MG63 (cell line): ENCODE results near the gene WNT10A. TPM values are rescaled to one million over a fixed set of nuclear protein-coding genes. Genes with fewer than 3 reads are reported as not detected.
"Not testable (repeated sequence)": the region's sequence is repeated elsewhere in the genome, so short reads cannot be mapped to it uniquely, and the experiment has no call there.

Source experiments
- DNase-seq: peaks from one replicate; pipeline ENCODE4 v3.0.0-alpha.2; 2020
- H3K27me3 ChIP-seq: fragments of 250-450 bp; sonication (Bioruptor Pico); 2 replicates; pipeline ENCODE4 v1.5.1; 2020; ENCODE audit warnings: mild to moderate bottlenecking, moderate library complexity
- H3K36me3 ChIP-seq: fragments of 250-450 bp; sonication (Bioruptor Pico); 2 replicates; pipeline ENCODE4 v1.5.1; 2020; ENCODE audit warnings: mild to moderate bottlenecking, moderate library complexity
- H3K4me3 ChIP-seq: fragments of 250-450 bp; sonication (Bioruptor Pico); 2 replicates; pipeline ENCODE4 v1.5.1; 2020; ENCODE audit warnings: mild to moderate bottlenecking, moderate library complexity
- H3K9me3 ChIP-seq: fragments of 250-450 bp; sonication (Bioruptor Pico); 2 replicates; pipeline ENCODE4 v1.5.1; 2020; ENCODE audit warnings: mild to moderate bottlenecking, moderate library complexity
- total RNA-seq: library from RNA; depleted of rRNA; stranded (reverse); fragments of >200 nt; shearing (Covaris generic); gene quantifications from 2 replicates; pipeline ENCODE4 v1.2.3, GENCODE V29; 2014; ENCODE audit warnings: low replicate concordance

Gene WNT10A
- total RNA-seq, 1 experiment from 2014 or later, result not detected

DNA sequence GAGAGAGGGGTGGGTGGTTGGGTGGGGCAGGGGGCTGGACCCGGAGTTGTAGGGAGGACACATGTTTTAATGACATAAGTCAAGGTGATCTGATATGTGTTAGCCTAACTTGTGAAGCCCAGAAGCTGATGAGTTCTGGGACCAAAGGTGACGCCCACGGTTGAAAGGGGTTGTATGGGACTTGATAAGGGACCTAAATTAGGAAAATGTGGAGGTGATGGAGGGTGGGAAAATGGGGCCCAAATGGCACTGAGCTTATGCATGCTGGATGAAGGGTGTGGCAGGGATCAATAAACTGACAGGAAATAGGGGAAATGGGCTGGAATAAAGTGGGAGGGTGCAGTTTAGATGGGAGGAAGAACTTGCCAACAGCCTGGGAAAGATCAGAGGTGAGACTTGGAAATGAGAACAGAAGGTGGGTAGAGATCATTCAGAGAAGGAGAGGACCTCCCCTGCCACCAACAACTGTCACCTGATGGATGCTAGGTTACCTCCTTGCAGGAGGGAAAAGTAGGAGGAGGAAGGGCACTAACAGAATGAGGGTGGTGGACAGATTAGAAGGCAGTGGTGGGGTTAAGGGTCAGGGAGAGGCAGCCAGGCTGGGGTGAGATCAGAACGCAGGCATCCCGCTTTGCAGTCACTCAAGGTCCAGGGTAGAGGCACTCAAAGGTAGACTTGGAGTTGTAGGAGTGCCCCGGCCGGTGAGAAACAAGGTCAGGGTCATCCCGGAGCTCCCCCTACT, 15.3 kb downstream of the WNT10A start:
- DNase-seq, result no peak
- H3K4me3 ChIP-seq, result no peak overlapping the region
- no peaks in the 10 kb centered on the region for H3K36me3 ChIP-seq
- peaks cover 11% of the 10 kb centered on the region for H3K27me3 ChIP-seq
- no peaks in the 10 kb centered on the region for H3K9me3 ChIP-seq

DNA sequence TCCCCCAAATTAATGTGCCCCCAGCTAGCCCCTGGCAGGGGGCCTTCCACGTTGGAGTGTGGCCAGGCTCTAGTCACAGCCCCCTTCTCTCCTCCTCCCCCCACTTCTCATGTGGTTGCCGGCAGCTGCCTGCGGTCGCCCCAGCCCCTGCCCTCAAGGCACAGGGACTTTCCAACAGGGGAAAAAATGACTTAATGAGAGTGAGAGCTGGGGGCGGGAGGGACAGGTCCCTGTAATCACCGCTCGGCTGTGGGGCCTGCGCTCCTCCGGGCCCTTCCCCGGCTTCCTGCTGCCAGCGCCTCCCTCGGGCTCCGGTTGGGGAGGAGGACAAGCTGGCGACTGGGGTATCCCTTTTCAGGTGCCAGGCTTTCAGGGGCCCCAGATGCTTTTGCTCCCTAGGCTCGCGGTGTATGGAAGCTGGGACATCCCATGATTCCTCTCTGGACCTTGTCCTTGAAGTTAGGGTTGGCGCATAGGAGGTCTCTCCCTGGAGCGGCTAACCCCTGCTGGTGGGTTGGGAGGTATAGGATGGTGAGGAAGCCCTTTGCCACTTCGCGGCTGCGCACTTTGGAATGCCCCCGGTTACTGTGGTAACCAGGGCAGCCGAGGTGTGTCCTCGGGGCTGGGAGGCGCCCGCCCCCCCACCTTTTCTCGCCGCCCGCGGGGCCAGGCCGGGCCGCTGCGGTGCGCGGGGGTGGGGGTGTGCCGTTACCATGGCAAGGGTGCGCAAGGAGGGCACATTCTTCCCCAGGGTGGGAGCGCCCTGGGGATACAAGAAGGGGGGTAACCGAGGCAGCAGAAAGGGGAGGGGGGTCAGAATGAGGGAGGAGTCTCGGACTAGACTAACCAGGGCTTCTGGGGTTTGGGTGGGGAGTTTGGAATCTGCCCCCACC, 16.1 kb downstream of the WNT10A start:
- Histone ChIP-seq H3K4me3 (no peak overlapping the region), H3K27me3 (peaks cover 11% of the 10 kb centered on the region), H3K9me3 (no peaks in the 10 kb centered on the region), H3K36me3 (no peaks in the 10 kb centered on the region)
- no peak for DNase-seq

DNA sequence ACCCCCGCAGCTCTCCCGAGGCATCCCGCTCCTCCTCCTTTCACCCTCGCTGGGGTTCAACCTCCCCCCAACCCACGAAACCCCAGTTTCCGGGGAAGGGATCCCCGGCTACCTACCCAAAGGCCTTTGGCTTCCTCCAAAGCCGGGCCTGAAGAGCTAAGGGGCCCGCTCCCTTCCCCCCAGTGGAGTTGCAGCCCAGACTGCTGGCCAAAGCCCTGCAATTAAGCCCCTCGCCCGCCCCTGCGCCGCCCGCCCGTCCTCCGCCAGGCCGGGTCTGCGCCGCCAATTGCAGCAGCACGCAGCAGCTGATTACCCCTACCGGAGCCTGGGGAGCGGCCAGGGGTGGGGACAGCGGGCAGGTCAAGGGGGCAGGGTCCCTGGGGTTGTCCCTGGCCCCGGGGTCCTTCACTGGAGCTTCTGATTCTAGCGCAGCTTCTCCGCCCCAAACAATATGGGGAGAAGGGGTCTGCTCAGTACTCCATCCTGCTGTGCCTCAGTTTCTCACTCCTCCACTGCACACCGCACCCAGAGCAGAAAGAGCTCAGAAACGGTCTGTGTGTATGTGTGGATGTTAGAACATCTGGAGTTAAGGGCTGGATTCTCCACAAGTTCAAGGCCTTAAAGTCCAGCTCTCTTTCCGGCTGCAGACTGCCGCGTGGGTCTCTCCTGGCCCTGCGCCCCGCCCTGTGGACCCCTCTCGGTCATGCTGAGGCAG, 16.9 kb downstream of the WNT10A start:
- Histone ChIP-seq H3K9me3 (no peaks in the 10 kb centered on the region), H3K4me3 (no peak overlapping the region), H3K36me3 (no peaks in the 10 kb centered on the region), H3K27me3 (peaks cover 11% of the 10 kb centered on the region)
- DNase-seq, result no peak

DNA sequence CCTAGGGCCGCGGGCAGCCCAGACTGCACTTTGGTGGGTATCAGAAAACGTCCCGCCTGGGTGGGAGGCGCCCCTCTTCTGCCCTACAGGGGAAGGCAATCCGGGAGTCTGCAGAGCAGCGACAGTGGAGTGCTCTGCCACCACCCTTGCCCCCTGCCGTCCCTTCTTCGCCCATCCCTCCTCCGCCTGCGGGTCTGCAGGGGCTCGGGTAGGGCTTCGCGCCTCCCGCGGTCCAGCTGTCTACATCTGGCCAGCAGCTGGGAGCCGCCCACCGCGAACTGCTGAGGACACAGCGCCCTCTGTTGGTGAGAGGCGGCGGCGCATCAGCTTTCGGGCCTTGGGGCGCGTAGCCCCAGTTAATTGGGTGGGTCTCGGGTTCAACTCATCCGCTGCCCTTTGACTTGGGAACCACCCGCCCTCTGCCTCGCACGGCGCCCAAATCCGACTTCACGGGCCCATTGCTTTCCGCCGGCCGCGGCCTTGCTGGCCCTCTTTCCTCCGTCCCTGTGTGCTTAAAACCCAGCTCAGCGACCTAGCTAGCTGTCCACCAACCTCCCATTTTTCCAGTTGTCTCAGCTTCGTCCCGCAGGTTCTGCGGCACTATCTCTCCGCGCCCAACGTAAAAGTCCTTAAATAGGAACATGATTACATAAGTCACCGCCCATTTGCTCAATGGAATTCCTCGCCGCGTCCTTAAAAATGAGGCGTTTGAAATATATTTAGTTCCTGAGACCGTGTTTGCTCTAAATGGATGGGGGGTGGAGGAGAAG, 17.6 kb downstream of the WNT10A start:
- Histone ChIP-seq H3K9me3 (no peaks in the 10 kb centered on the region), H3K4me3 (no peak overlapping the region), H3K36me3 (no peaks in the 10 kb centered on the region), H3K27me3 (peaks cover 11% of the 10 kb centered on the region)
- peak; percentile 58 for DNase-seq

DNA sequence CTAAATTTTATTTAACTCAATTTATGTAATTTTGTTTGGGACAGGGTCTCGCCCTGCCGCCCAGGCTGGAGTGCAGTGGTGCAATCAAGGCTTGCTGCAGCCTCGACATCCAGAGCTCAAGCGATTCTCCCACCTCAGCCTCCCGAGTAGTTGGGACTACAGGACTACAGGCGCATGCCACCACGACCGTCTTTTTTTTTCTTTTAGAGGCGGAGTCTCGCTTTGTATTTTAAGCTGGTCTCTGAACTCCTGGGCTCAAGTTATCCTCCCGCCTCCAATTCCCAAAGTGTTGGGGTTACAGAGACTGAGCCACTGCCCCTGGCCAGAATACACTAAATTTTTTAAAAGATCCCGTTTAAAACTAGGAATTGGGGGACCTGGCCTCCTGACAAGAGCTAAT, 18.5 kb downstream of the WNT10A start:
- DNase-seq, result no peak
- H3K36me3 ChIP-seq, result no peaks in the 10 kb centered on the region
- H3K4me3 ChIP-seq, result no peak overlapping the region
- no peaks in the 10 kb centered on the region for H3K9me3 ChIP-seq
- peaks cover 11% of the 10 kb centered on the region for H3K27me3 ChIP-seq

DNA sequence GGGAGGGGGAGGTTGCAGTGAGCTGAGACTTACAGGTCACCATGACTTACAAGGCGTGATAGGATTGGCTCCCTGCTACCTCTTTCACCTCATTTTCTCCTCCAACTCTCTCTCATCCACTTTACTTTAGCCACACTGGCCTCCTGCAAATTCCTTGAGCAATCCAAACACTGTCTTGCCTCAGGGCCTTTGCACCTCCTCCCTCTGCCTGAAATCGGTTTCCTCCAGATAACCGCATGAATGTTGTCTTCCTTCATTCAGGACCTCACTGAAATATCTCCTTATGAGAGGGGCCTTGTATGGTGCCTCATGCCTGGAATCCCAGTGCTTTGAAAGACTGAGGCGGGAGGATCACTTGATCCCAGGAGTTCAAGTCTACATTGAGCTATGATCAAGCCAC, 21.8 kb downstream of the WNT10A start:
- Histone ChIP-seq H3K4me3 (no peak overlapping the region), H3K9me3 (no peaks in the 10 kb centered on the region), H3K27me3 (peaks cover 11% of the 10 kb centered on the region), H3K36me3 (no peaks in the 10 kb centered on the region)
- DNase-seq, result no peak

DNA sequence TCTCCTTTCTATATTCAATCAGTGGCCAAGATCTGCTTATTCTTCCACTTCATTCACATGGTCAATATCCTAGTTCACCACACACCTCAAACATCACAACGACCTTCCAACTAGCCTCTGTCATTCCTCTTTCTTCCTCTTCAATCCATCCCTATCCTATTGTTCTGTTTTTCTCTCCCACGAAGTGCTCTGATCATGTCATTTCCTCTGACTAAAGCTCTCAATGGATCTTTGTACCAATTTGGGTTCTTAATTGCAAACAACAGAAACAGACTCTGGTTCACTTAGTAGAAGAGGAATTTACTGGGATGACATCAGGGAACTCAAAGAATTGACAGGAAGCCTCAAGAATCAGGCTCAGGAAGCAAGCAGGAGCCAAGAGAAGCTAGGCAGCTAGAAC, 23.5 kb downstream of the WNT10A start:
- DNase-seq, result no peak
- no peak overlapping the region for H3K4me3 ChIP-seq
- H3K9me3 ChIP-seq, result no peaks in the 10 kb centered on the region
- H3K27me3 ChIP-seq, result no peaks in the 10 kb centered on the region
- H3K36me3 ChIP-seq, result no peaks in the 10 kb centered on the region

DNA sequence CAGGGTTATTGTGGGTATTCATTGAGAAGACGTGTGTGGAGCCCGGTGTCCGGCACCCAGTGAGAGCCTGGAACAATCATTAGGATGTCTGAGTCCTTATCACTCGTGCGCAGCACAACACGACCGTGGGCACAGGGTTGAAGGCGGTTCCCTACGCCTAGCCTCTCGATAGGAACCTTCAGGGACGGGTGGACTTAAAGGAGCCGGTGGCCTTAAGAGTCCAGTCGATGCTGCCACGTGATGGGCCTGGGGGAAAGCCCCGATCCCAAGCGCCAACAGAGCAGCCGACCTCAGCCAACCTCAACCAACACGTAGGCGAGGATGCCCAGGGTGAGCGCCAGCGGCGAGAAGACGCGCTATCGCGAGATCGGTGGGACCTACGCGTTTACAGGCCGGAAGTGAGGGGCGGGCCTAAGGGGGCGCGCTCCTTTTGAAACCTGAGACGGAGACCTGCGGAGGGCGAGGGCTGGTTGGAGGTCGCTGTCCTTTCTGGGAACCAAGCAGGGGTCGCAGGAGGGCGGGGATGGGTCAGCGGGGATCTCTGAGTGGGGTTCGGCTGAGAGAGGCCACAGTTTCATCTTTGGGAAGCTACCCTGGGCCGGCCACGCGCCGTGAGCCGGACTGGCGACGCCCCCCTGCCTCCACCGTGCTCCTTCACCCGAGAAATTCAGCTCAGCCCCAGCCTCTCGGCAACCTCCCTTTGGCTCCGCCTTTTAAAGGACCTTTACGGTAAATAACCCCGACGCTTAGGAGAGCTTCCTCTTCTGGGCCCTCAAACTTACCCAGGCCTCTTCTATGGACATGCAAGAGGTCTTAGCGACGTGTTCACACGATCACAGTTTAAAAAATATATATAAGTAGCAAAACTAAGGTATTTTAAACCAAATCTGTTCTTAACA, 28.3 kb downstream of the WNT10A start:
- Histone ChIP-seq H3K4me3 (peak overlapping the region; percentile 44), H3K27me3 (no peaks in the 10 kb centered on the region), H3K9me3 (no peaks in the 10 kb centered on the region), H3K36me3 (no peaks in the 10 kb centered on the region)
- DNase-seq, result peak; percentile 59

DNA sequence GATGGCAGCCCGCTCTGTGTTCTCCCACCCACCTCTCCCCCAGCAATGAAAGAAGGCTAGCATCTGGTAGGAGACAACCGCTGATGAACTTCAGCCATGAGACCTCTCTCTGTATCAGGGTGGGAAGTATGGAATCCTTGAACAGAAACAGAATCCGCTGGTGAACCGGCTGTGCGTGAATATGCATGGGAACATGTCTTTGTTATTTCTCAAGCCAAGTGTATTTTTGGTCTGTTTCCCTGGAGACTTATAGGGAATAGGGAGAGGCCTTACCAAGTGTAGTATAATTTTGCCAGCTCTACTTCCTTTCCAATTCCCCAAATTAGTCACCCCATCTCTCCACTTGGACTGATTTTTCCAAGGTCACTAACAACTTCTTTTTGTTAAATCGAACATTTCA, 30.1 kb downstream of the WNT10A start:
- no peaks in the 10 kb centered on the region for H3K27me3 ChIP-seq
- no peak for DNase-seq
- no peaks in the 10 kb centered on the region for H3K9me3 ChIP-seq
- H3K4me3 ChIP-seq, result no peak overlapping the region
- H3K36me3 ChIP-seq, result no peaks in the 10 kb centered on the region

DNA sequence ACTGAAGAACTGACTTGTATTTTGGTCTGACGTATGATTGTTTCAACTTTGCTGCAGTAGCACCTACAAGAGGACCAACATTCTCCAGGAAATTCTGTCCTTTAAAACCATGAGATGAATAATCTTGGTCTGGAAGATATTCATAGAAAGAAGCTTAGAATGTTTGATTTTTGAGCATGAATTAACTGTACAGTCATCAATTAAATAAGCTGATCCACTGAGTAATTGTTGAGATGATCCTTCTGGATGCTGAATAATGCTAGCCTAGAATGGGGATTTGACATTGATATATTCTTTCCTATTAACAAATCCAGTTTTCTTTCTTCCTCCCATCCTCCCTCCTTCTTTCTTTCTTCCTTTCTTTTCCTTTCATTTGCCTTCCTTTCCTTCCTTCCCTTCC, 39.9 kb downstream of the WNT10A start:
- no peaks in the 10 kb centered on the region for H3K9me3 ChIP-seq
- peaks cover 10% of the 10 kb centered on the region for H3K27me3 ChIP-seq
- no peak for DNase-seq
- H3K36me3 ChIP-seq, result no peaks in the 10 kb centered on the region
- H3K4me3 ChIP-seq, result no peak overlapping the region

DNA sequence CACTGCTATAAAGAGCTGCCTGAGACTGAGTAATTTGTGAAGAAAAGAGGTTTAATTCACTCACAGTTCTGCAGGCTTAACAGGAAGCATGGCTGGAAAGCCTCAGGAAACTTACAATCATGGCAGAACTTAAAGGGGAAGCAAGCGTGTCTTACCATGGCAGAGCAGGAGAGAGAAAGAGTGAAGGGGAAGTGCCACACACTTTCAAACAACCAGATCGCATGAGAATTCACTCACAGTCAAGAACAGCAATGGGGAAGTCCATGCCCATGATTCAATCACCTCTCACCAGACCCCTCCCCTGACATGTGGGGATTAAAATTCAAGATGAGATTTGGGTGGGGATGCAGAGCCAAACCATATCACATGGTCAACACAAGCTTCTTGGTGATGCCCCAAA, 44.1 kb downstream of the WNT10A start:
- Histone ChIP-seq H3K9me3 (no peaks in the 10 kb centered on the region), H3K36me3 (no peaks in the 10 kb centered on the region), H3K4me3 (no peak overlapping the region), H3K27me3 (peaks cover 5% of the 10 kb centered on the region)
- DNase-seq, result no peak

DNA sequence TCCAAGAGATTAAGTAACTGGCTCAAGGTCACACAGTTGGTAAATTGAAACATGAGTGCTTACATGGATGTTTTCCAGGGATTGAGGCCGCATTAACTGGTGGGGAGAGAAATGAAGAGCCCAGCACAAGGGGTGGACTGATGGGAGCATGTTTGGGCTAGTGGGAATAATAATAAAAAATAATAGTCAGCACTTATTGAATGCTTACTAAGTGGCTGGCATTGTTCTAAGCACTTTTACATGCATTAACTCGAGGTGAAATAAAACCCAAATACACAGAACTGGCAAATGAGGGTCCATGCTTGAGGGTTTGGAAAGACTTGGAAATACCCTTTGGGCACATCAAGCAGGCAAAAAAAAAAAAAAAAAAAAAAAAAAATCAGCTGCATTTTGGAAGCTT, 44.8 kb downstream of the WNT10A start:
- no peaks in the 10 kb centered on the region for H3K36me3 ChIP-seq
- no peaks in the 10 kb centered on the region for H3K9me3 ChIP-seq
- peaks cover 5% of the 10 kb centered on the region; the same call in 1 of the 2 replicates for H3K27me3 ChIP-seq
- H3K4me3 ChIP-seq, result no peak overlapping the region
- no peak for DNase-seq

DNA sequence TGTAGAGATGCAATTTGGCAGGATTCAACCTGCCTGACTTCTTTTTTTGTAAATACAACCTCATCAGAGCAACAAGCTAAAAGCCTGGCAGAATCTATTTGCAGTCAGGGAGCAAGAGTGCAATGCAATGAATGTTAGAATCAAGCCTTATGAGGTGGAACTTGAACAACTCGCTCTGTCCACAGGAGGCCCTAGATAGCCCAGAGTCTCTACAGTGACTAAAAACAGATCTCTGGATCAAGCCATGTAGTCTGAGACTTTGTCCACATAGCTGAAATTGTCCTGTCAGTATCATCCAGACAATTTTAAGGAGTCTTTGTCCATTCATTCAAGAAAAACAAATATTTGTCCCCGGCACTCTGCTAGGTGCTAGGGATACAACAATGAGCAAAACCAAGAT, 46.8 kb downstream of the WNT10A start:
- no peak for DNase-seq
- H3K4me3 ChIP-seq, result no peak overlapping the region
- no peaks in the 10 kb centered on the region for H3K9me3 ChIP-seq
- H3K36me3 ChIP-seq, result no peaks in the 10 kb centered on the region
- peaks cover 5% of the 10 kb centered on the region; the same call in 1 of the 2 replicates for H3K27me3 ChIP-seq

DNA sequence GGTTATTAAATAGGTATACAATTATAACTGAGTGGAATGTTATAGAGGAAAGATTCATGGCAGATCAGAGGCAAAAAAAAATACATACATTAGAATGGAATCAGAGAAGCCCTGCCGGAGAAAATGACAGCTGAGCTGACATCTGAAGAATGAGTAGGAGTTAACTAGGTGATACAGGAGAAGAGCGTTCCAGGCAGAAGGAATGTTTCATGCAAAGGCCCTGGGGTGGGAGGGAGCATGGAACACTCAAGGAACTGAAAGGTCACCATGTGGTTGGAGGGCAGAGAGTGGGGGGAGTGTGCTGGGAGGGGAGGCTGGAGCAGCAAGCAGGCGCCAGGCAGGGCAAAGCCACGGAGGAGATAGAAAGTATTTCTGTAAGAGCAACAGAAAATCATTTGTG, 47.2 kb downstream of the WNT10A start:
- H3K36me3 ChIP-seq, result no peaks in the 10 kb centered on the region
- H3K4me3 ChIP-seq, result no peak overlapping the region
- DNase-seq, result no peak
- peaks cover 7% of the 10 kb centered on the region; the same call in 1 of the 2 replicates for H3K27me3 ChIP-seq
- H3K9me3 ChIP-seq, result no peaks in the 10 kb centered on the region

DNA sequence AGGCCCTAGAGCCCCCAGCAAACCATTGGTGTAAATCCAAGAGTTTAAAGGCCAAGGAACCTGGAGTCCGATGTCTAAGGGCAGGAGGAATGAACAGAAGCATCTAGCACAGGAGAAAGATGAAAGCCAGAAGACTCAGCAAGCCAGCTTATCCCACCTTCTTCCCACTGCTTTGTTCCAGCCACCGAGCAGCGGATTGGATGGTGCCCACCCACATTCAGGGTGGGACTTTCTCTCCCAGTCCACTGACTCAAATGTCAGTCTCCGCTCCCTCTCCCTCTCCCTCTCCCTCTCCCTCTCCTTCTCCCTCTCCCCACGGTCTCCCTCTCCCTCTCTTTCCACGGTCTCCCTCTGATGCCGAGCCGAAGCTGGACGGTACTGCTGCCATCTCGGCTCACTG, 49.8 kb downstream of the WNT10A start:
- not testable (repeated sequence) for H3K4me3 ChIP-seq, DNase-seq, H3K9me3 ChIP-seq, H3K36me3 ChIP-seq
- peaks cover 28% of the 10 kb centered on the region for H3K27me3 ChIP-seq

DNA sequence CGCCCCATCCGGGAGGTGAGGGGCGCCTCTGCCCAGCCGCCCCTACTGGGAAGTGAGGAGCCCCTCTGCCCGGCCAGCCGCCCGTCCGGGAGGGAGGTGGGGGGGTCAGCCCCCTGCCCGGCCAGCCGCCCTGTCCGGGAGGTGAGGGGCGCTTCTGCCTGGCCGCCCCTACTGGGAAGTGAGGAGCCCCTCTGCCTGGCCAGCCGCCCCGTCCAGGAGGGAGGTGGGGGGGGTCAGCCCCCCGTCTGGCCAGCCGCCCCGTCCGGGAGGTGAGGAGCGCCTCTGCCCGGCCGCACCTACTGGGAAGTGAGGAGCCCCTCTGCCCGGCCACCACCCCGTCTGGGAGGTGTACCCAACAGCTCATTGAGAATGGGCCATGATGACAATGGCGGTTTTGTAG, 51.1 kb downstream of the WNT10A start:
- not testable (repeated sequence) for H3K4me3 ChIP-seq, DNase-seq, H3K36me3 ChIP-seq, H3K9me3 ChIP-seq
- peaks cover 33% of the 10 kb centered on the region for H3K27me3 ChIP-seq
